HepG2 (cell line): ENCODE results near the gene ONECUT3. TPM values are rescaled to one million over a fixed set of nuclear protein-coding genes. Genes with fewer than 3 reads are reported as not detected.

Source experiments
- ATAC-seq: fragments of 200-7000 bp; cut with Tn5 transposase; 3 replicates; pipeline ENCODE4 v1.9.1; 2020; ENCODE audit warnings: mild to moderate bottlenecking, moderate library complexity
- BruUV-seq: library from RNA; stranded (reverse); fragments of 400-500 nt; replicated peaks from 2 replicates; lab custom pipeline; 2021; lab: Mats Ljungman, UMichigan
- CTCF ChIA-PET: fragments of 300-600 bp; formaldehyde crosslinking; extraction: SDS; loops from one replicate; lab custom pipeline; 2021; ENCODE audit warnings: low total read pairs, inconsistent platforms, low intra/inter-chr PET ratio; lab: Yijun Ruan, JAX
- POLR2A ChIA-PET: fragments of 350-600 bp; sonication (Branson Sonifier 250); formaldehyde crosslinking; loops from one replicate; lab custom pipeline; 2020; ENCODE audit warnings: antibody characterized with exemption, inconsistent platforms; lab: Yijun Ruan, JAX
- DNase-seq: peaks from one replicate; pipeline ENCODE4 v3.0.0-alpha.2; 2015; ENCODE audit warnings: low spot score
- FAIRE-seq: peaks from 3 replicates; lab custom pipeline; 2011; peaks lifted over from hg19 to GRCh38; lab: Jason Lieb, UNC
- H2AFZ ChIP-seq: one replicate; pipeline ENCODE4 v1.6.1; 2011; ENCODE audit warnings: low read length, inconsistent platforms
- H3K27ac ChIP-seq: fragments of 300-600 bp; 3 replicates; pipeline ENCODE4 v1.8.0; 2011; ENCODE audit warnings: mixed run types, mild to moderate bottlenecking, mixed read lengths, low read length, inconsistent platforms; ENCODE audit not compliant: insufficient read depth; ENCODE audit errors: extremely low read length
- H3K27me3 ChIP-seq, 2 experiments: fragments of 200-600 bp in 1 of 2; 2 replicates in 1 of 2; 3 replicates in 1 of 2; pipeline versions ENCODE4 v1.6.0 to v1.8.0; 2011; ENCODE audit warnings: low read length in 2 of 2, mild to moderate bottlenecking in 2 of 2, moderate library complexity in 2 of 2, inconsistent platforms in 1 of 2; ENCODE audit not compliant: insufficient read depth in 2 of 2, control insufficient read depth in 1 of 2
- H3K36me3 ChIP-seq, 2 experiments: fragments of 200-600 bp in 1 of 2; replicated peaks in 1 of 2; 2 replicates in 1 of 2; 3 replicates in 1 of 2; pipeline versions ENCODE4 v1.5.1 to v1.8.0; 2011; ENCODE audit warnings: low read length in 2 of 2, inconsistent platforms in 1 of 2; ENCODE audit not compliant: insufficient read depth in 2 of 2, control insufficient read depth in 1 of 2
- H3K4me1 ChIP-seq: 2 replicates; pipeline ENCODE4 v1.5.1; 2012; ENCODE audit warnings: low read length, inconsistent platforms; ENCODE audit not compliant: insufficient read depth
- H3K4me2 ChIP-seq: 2 replicates; pipeline ENCODE4 v1.6.0; 2011; ENCODE audit warnings: low read depth, low read length, inconsistent platforms
- H3K4me3 ChIP-seq, 3 experiments: fragments of 200-600 bp in 1 of 3; sonication (generic), shearing (Covaris generic) in 1 of 3; replicated peaks in 1 of 3; 2 replicates each; pipeline ENCODE4 v1.5.1; 2011 to 2016; ENCODE audit warnings: low read length in 3 of 3, inconsistent platforms in 2 of 3, low read depth in 2 of 3, mild to moderate bottlenecking in 2 of 3, control low read depth in 1 of 3, mixed read lengths in 1 of 3; ENCODE audit not compliant: insufficient read depth in 1 of 3
- H3K79me2 ChIP-seq: one replicate; pipeline ENCODE4 v1.6.1; 2011; ENCODE audit warnings: low read length, inconsistent platforms; ENCODE audit not compliant: insufficient read depth
- H3K9ac ChIP-seq: 2 replicates; pipeline ENCODE4 v1.6.0; 2011; ENCODE audit warnings: mild to moderate bottlenecking, low read depth, low read length, inconsistent platforms; ENCODE audit not compliant: insufficient read depth
- H3K9me3 ChIP-seq: 2 replicates; pipeline ENCODE4 v1.5.1; 2012; ENCODE audit warnings: mild to moderate bottlenecking, low read length
- H4K20me1 ChIP-seq: 2 replicates; pipeline ENCODE4 v1.6.0; 2011; ENCODE audit warnings: inconsistent platforms, mild to moderate bottlenecking, low read length, moderate library complexity; ENCODE audit not compliant: insufficient read depth
- ATF7-NPFF ChIP-seq: sonication (generic); formaldehyde crosslinking; IDR thresholded peaks from 2 replicates; pipeline ENCODE4 v1.8.1; 2023; ENCODE audit warnings: mild to moderate bottlenecking, low read depth, missing genetic modification reagents, moderate library complexity
- HDAC1 ChIP-seq: sonication (generic); formaldehyde crosslinking; IDR thresholded peaks from 2 replicates; pipeline ENCODE4 v1.5.1; 2020; ENCODE audit warnings: mild to moderate bottlenecking, missing genetic modification reagents
- HNRNPK ChIP-seq: fragments of 200-400 bp; formaldehyde crosslinking; IDR thresholded peaks from 2 replicates; pipeline ENCODE4 v1.6.1; 2018; ENCODE audit warnings: low read length, low read depth, moderate library complexity, mild to moderate bottlenecking; ENCODE audit not compliant: poor library complexity, severe bottlenecking
- HOXA3 ChIP-seq: sonication (generic); formaldehyde crosslinking; IDR thresholded peaks from 2 replicates; pipeline ENCODE4 v1.5.0; 2020; ENCODE audit warnings: missing genetic modification reagents
- MAZ ChIP-seq, 2 experiments: sonication (generic) in 1 of 2; formaldehyde crosslinking in 1 of 2; IDR thresholded peaks; 2 replicates each; pipeline versions ENCODE4 v1.5.0 to v1.6.1; 2012 to 2020; ENCODE audit warnings: low read depth in 2 of 2, mild to moderate bottlenecking in 2 of 2, borderline replicate concordance in 1 of 2, improper control_type of control experiment in 1 of 2, low read length in 1 of 2, missing genetic modification reagents in 1 of 2, moderate library complexity in 1 of 2
- PHF21A ChIP-seq: sonication (generic); formaldehyde crosslinking; IDR thresholded peaks from 2 replicates; pipeline ENCODE4 v1.5.0; 2020; ENCODE audit warnings: mild to moderate bottlenecking, missing genetic modification reagents
- XRCC5 ChIP-seq: fragments of 200-400 bp; formaldehyde crosslinking; optimal IDR thresholded peaks from 2 replicates; pipeline ENCODE3; 2017; ENCODE audit warnings: mild to moderate bottlenecking, low read length
- ZNF670 ChIP-seq: sonication (generic); formaldehyde crosslinking; IDR thresholded peaks from 2 replicates; pipeline ENCODE4 v1.8.0; 2022; ENCODE audit warnings: mild to moderate bottlenecking, missing genetic modification reagents, borderline replicate concordance
- ZNF768 ChIP-seq: sonication (generic); formaldehyde crosslinking; IDR thresholded peaks from 2 replicates; pipeline ENCODE4 v1.4.0; 2020; ENCODE audit warnings: missing genetic modification reagents
- ZSCAN30 ChIP-seq: sonication (generic); formaldehyde crosslinking; IDR thresholded peaks from 2 replicates; pipeline ENCODE4 v1.5.0; 2020; ENCODE audit warnings: mild to moderate bottlenecking, missing genetic modification reagents
- WGBS: methylation state at CpG from one replicate; pipeline ENCODE4 v1.1.6; 2017; ENCODE audit warnings: low lambda C conversion rate; 5-methylcytosine and 5-hydroxymethylcytosine counted together
- in situ Hi-C: cut with HindIII; loops from 2 replicates; pipeline ENCODE4 v1.10.0; 2017; ENCODE audit warnings: low pct_unique_long_range_greater_than_20kb; ENCODE audit not compliant: extremely low pct_ligation_motif_present
- intact Hi-C: fragments of 100-400 bp; cut with micrococcal nuclease; formaldehyde crosslinking; loops from one replicate; pipeline ENCODE4 v1.10.0; 2022; ENCODE audit not compliant: unreplicated experiment
- polyA plus RNA-seq, 8 experiments: library from polyadenylated mRNA; depleted of rRNA in 3 of 8; stranded (reverse) in 7 of 8; unstranded in 1 of 8; fragments of >200 nt; fragmentation: Illumina TruSeq in 4 of 8; extraction: Trizol in 4 of 8; gene quantifications; 2 replicates each; pipeline versions ENCODE4 v1.2.1 to v1.2.3, GENCODE V29; 2011 to 2016; ENCODE audit warnings: low read depth in 4 of 8, missing spikeins in 1 of 8, mixed read lengths in 1 of 8; ENCODE audit not compliant: insufficient read depth in 1 of 8
- total RNA-seq, 5 experiments: library from RNA; depleted of rRNA; stranded (reverse); fragments of >200 nt; fragmentation: Illumina TruSeq; extraction: Trizol; gene quantifications; 2 replicates each; pipeline ENCODE4 v1.2.3, GENCODE V29; 2016; ENCODE audit warnings: low read depth in 1 of 5
- TF ChIP-seq, protein P1 (sequence below): sonication (generic); formaldehyde crosslinking; conservative IDR thresholded peaks from 2 replicates; pipeline ENCODE4 v1.8.1; 2023; ENCODE audit warnings: missing genetic modification reagents
- TF ChIP-seq, protein P2 (sequence below): sonication (generic); formaldehyde crosslinking; IDR thresholded peaks from 2 replicates; pipeline ENCODE4 v1.5.0; 2020; ENCODE audit warnings: mild to moderate bottlenecking, missing genetic modification reagents, borderline replicate concordance
- TF ChIP-seq, protein P3 (sequence below): sonication (generic); formaldehyde crosslinking; IDR thresholded peaks from 2 replicates; pipeline ENCODE4 v1.8.0; 2022; ENCODE audit warnings: missing genetic modification reagents, mild to moderate bottlenecking, borderline replicate concordance

Gene ONECUT3
- total and polyA plus RNA-seq, 2 of the 13 experiments (the other 11 are each of a cell fraction or from before 2014, with no cell fraction given) = under 0.01 TPM; not detected in 1

DNA sequence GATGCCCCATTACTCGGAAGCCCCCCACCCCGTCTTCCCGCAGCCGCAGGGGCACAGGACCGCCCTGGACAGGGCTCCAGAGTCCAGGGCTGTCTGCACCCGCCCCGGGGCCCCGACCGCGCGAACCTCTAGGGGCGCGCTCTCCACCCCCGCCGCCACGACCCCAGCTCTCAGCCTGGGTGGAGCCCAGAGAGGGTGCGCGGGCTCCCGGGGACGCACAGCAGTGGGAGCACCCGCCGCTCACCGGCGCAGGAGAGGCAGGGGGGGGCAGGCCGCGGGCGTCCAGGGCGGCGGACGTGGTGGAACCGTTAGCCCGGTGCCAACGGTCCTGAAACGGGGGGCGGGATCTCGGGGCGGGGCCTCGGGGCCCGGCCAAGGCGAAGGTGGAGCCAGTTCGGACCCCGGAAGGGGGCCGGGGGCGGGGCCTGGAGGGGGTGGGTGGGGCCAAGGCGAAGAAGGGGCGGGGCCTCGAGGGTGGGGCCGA, 58.7 kb downstream of the ONECUT3 start, which contains the start of gene ATP8B3 (continued):
- TF ChIP-seq ZNF768 (CRISPR knock-in tag) (peak; percentile 100), HOXA3 (CRISPR knock-in tag) (no peak), XRCC5 (peak; percentile 9), ATF7-NPFF (CRISPR knock-in tag) (0 out of 2 replicates have a peak, but pooled peaks have one; percentile 32)
- TF ChIP-seq, protein P1, sequence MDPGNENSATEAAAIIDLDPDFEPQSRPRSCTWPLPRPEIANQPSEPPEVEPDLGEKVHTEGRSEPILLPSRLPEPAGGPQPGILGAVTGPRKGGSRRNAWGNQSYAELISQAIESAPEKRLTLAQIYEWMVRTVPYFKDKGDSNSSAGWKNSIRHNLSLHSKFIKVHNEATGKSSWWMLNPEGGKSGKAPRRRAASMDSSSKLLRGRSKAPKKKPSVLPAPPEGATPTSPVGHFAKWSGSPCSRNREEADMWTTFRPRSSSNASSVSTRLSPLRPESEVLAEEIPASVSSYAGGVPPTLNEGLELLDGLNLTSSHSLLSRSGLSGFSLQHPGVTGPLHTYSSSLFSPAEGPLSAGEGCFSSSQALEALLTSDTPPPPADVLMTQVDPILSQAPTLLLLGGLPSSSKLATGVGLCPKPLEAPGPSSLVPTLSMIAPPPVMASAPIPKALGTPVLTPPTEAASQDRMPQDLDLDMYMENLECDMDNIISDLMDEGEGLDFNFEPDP (CRISPR knock-in tag) = 0 out of 2 replicates have a peak, but pooled peaks have one; percentile 61

DNA sequence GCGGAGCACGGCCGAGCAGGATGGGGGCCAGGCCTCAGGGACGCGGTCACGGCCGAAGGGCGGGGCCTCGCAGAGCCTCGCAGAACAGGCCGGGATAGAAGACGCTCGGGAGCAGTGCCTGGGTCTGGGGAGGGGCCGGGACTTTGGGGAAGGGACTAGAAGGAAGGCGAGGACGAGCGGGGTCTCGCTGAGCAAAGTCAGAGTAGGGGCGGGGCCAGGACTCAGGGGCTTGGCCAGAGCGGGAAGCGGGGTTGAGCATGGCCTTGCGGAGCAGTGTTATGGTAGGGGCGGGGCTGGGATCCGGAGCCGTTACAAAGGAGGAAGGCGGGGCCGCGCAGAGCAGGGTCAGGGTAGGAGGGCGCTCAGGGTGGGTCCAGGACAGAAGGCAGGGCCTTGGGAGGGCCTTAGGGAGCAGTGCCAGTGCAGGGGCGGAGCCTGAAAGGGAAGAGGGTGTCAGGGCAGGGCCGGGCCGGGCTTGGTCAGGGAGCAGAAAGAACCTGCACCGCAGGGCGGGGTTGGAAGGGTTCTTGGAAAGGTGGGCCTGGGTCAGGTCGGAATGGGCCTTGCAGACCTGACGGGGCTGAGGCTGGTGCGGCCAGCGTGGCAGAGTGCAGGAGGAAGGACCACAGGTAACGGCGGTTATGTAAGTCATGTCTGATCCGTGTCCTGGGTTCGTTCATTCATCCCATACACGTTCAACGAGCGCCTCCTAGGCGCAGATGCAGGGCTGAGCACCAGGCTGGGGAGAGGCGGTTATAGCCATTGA, 59.3 kb downstream of the ONECUT3 start:
- H3K9ac ChIP-seq = peak overlapping the region; percentile 66
- DNase-seq (peak; percentile 93), ATAC-seq (peak; percentile 88), FAIRE-seq (peak; percentile 75)
- H3K4me2 ChIP-seq = peak overlapping the region; percentile 87
- in situ Hi-C loops (no loop called here), intact Hi-C loops (loop anchor here (2.0 kb wide), 1 partner anchor 22 kb away; no protein-coding TSS in a partner anchor)
- no peaks in the 10 kb centered on the region for H3K79me2 ChIP-seq
- peak overlapping the region; percentile 45 to 84 (median 69) for H3K4me3 ChIP-seq
- POLR2A ChIA-PET = interaction anchor here (0.6 kb wide), 1 partner anchor 836 kb away, joined by 3 read pairs; no protein-coding TSS in a partner anchor
- peaks cover 5 to 14% of the 10 kb centered on the region in 2 experiments; a peak in 3 of 5 replicates for H3K36me3 ChIP-seq
- no TSS peak for BruUV-seq
- peaks cover 18% of the 10 kb centered on the region for H3K4me1 ChIP-seq
- H4K20me1 ChIP-seq = no peaks in the 10 kb centered on the region
- no peaks in the 10 kb centered on the region for H3K9me3 ChIP-seq
- peak overlapping the region; percentile 72 for H3K27ac ChIP-seq
- no peaks in the 10 kb centered on the region; a peak in 1 of 5 replicates for H3K27me3 ChIP-seq
- no peak overlapping the region for H2AFZ ChIP-seq
- WGBS = 0% methylated on average over 30 of the region's 47 CpGs
- CTCF ChIA-PET = interaction anchor here (1.0 to 1.1 kb wide), 2 partner anchors 46 to 194 kb away, joined by 3 read pairs; no protein-coding TSS in a partner anchor
- peak; percentile 71 for TF ChIP-seq HDAC1 (CRISPR knock-in tag)
- TF ChIP-seq, protein P2, sequence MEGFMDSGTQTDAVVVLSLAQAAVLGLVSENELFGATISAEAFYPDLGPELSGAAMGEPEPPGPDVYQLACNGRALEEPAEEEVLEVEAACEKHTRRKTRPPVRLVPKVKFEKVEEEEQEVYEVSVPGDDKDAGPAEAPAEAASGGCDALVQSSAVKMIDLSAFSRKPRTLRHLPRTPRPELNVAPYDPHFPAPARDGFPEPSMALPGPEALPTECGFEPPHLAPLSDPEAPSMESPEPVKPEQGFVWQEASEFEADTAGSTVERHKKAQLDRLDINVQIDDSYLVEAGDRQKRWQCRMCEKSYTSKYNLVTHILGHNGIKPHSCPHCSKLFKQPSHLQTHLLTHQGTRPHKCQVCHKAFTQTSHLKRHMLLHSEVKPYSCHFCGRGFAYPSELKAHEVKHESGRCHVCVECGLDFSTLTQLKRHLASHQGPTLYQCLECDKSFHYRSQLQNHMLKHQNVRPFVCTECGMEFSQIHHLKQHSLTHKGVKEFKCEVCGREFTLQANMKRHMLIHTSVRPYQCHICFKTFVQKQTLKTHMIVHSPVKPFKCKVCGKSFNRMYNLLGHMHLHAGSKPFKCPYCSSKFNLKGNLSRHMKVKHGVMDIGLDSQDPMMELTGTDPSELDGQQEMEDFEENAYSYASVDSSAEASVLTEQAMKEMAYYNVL = peak; percentile 37; the same call in 1 of the 2 replicates
- TF ChIP-seq, protein P3, sequence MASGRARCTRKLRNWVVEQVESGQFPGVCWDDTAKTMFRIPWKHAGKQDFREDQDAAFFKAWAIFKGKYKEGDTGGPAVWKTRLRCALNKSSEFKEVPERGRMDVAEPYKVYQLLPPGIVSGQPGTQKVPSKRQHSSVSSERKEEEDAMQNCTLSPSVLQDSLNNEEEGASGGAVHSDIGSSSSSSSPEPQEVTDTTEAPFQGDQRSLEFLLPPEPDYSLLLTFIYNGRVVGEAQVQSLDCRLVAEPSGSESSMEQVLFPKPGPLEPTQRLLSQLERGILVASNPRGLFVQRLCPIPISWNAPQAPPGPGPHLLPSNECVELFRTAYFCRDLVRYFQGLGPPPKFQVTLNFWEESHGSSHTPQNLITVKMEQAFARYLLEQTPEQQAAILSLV (CRISPR knock-in tag) = peak; percentile 84
- TF ChIP-seq MAZ (IDR thresholded peaks at IDR 0.05; ENCODE audit: borderline replicate concordance, low read depth, low read length) = peak; percentile 73
- peak; percentile 65; the same call in 1 of the 2 replicates for TF ChIP-seq MAZ (CRISPR knock-in tag; IDR thresholded peaks at IDR 0.05; ENCODE audit: low read depth)
- TF ChIP-seq PHF21A = peak; percentile 86
- 0 out of 2 replicates have a peak, but pooled peaks have one; percentile 36 for TF ChIP-seq ZNF670
- peak; percentile 0 for TF ChIP-seq HNRNPK
- TF ChIP-seq ZSCAN30 (CRISPR knock-in tag) = no peak
